Esophagus muscularis mucosa (tissue), 3 donors: ENCODE measurements around the gene NBPF3.

Experiments used
- POLR2A ChIP-seq: fragments of 450-650 bp; IDR thresholded peaks from one replicate; pipeline ENCODE4 v1.6.1; 2017; ENCODE audit warnings: antibody characterized with exemption, moderate library complexity, mild to moderate bottlenecking, low read depth
- POLR2AphosphoS5 ChIP-seq, 2 donors: sonication (generic); formaldehyde crosslinking; IDR thresholded peaks; one replicate each; pipeline ENCODE4 v1.6.1; 2017; ENCODE audit warnings: antibody characterized with exemption in 2 of 2
- TF ChIP-seq, protein P1 (sequence below), 3 experiments: fragments of 200-600 bp in 2 of 3; fragments of 450-650 bp in 1 of 3; sonication (generic) in 2 of 3; IDR thresholded peaks; one replicate each; pipeline ENCODE4 v1.5.1; 2017 to 2019; ENCODE audit warnings: antibody characterized with exemption in 3 of 3, mild to moderate bottlenecking in 2 of 3, moderate library complexity in 1 of 3

DNA sequence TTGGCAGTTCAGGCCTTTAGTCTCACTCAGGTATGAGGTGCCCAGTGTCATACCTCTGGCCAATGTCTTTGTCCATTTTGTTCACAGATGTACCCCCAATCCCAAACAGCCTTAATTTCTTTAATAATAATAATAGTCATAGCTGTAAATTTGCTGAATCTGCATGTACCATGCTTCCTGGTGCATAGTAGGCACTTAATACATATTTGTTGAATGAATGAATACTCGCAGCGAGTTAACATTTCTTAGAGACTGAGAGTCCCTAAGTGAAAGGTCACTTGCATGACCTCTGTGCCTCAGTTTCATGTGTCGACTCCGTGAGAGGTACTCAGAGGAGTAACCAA is 81.8 kb downstream of the NBPF3 start:
- TF ChIP-seq, protein P1, sequence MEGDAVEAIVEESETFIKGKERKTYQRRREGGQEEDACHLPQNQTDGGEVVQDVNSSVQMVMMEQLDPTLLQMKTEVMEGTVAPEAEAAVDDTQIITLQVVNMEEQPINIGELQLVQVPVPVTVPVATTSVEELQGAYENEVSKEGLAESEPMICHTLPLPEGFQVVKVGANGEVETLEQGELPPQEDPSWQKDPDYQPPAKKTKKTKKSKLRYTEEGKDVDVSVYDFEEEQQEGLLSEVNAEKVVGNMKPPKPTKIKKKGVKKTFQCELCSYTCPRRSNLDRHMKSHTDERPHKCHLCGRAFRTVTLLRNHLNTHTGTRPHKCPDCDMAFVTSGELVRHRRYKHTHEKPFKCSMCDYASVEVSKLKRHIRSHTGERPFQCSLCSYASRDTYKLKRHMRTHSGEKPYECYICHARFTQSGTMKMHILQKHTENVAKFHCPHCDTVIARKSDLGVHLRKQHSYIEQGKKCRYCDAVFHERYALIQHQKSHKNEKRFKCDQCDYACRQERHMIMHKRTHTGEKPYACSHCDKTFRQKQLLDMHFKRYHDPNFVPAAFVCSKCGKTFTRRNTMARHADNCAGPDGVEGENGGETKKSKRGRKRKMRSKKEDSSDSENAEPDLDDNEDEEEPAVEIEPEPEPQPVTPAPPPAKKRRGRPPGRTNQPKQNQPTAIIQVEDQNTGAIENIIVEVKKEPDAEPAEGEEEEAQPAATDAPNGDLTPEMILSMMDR (IDR thresholded peaks at IDR 0.05): no peak
- TF ChIP-seq POLR2A (no peak), POLR2AphosphoS5 (IDR thresholded peaks at IDR 0.05) (no peak)
